Neural cell (in vitro differentiated cells): Measurements from ENCODE around the gene HEATR5A.

Experiments
- CTCF ChIP-seq: fragments of 450-650 bp; IDR thresholded peaks from 2 replicates; pipeline ENCODE4 v1.5.1; 2014; ENCODE audit warnings: antibody characterized with exemption, mild to moderate bottlenecking, moderate library complexity; ENCODE audit not compliant: poor library complexity, severe bottlenecking
- EZH2 ChIP-seq: fragments of 200-600, 300-800 bp; shearing (Covaris generic), sonication (generic); IDR thresholded peaks from 2 replicates; pipeline ENCODE4 v1.6.1; 2014; ENCODE audit warnings: antibody characterized with exemption, low read length, borderline replicate concordance, mild to moderate bottlenecking; ENCODE audit not compliant: insufficient read depth, poor library complexity, severe bottlenecking
- POLR2AphosphoS5 ChIP-seq: IDR thresholded peaks from 2 replicates; pipeline ENCODE4 v1.6.1; 2012
- RAD21 ChIP-seq: fragments of 450-650 bp; conservative IDR thresholded peaks from 2 replicates; pipeline ENCODE4 v1.6.1; 2014; ENCODE audit warnings: antibody characterized with exemption, mild to moderate bottlenecking, moderate library complexity
- REST ChIP-seq: IDR thresholded peaks from 2 replicates; pipeline ENCODE4 v1.6.1; 2012; ENCODE audit warnings: borderline replicate concordance
- TAF1 ChIP-seq: IDR thresholded peaks from 2 replicates; pipeline ENCODE4 v1.6.1; 2012; ENCODE audit warnings: low read depth

DNA sequence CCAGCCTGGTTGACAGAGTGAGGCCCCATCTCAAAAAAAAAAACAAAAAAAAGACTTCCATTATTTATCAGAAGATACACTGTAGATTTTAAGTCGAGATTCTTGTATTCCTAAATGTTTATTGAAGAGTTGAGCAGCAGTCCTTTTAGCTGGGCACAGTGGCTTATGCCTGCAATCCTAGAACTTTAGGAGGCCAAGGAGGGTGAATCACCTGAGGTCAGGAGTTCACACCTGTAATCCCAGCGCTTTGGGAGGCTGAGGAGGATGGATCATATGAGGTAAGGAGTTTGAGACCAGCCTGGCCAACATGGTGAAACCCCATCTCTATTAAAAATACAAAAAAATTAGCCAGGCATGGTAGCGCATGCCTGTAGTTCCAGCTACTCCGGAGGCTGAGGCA is 57.6 kb downstream of the HEATR5A start:
- no peak for TF ChIP-seq CTCF
- no peak for TF ChIP-seq EZH2
- TF ChIP-seq RAD21 = no peak
- no peak for TF ChIP-seq REST
- no peak for TF ChIP-seq TAF1
- TF ChIP-seq POLR2AphosphoS5 = no peak
